Measurements from ENCODE around the gene TBC1D10A.
A peak's percentile ranks its signal among the peaks of the same experiment; 100 is the strongest.

- TF ChIP-seq, protein P1, sequence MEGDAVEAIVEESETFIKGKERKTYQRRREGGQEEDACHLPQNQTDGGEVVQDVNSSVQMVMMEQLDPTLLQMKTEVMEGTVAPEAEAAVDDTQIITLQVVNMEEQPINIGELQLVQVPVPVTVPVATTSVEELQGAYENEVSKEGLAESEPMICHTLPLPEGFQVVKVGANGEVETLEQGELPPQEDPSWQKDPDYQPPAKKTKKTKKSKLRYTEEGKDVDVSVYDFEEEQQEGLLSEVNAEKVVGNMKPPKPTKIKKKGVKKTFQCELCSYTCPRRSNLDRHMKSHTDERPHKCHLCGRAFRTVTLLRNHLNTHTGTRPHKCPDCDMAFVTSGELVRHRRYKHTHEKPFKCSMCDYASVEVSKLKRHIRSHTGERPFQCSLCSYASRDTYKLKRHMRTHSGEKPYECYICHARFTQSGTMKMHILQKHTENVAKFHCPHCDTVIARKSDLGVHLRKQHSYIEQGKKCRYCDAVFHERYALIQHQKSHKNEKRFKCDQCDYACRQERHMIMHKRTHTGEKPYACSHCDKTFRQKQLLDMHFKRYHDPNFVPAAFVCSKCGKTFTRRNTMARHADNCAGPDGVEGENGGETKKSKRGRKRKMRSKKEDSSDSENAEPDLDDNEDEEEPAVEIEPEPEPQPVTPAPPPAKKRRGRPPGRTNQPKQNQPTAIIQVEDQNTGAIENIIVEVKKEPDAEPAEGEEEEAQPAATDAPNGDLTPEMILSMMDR (IDR thresholded peaks at IDR 0.05) = peak; percentile 89 to 98 (median 93)
- no peak for TF ChIP-seq POLR2A (IDR thresholded peaks at IDR 0.05)
These were observed 39.7 kb downstream of the TBC1D10A start for GRCh38 chr22:30286813-30287647.

Measured in Peyer's patch (tissue), 4 donors.